ENCODE measurements around the gene TRIM31. TPM values are rescaled to one million over a fixed set of nuclear protein-coding genes. Genes with fewer than 3 reads are reported as not detected.
A peak's percentile ranks its signal among the peaks of the same experiment; 100 is the strongest.

Gene TRIM31
- total and polyA plus RNA-seq, 5 donors from 2014 or later: 0.13 to 0.18 TPM; not detected in 3

- no peaks in the 10 kb centered on the region for H3K36me3 ChIP-seq (ENCODE audit: control insufficient read depth, insufficient read depth, low read length)
- H3K9me3 Mint-ChIP-seq: peaks cover 0 to 3% (median 0%) of the 10 kb centered on the region in 7 donors
- ATAC-seq (ENCODE audit: low read depth in 2 of 2) (peak in 1 of 2 donors; percentile 34), DNase-seq (no peak)
- no peak overlapping the region for H3K4me3 ChIP-seq (ENCODE audit: low read depth, low read length)
- peak overlapping the region in 1 of 4 donors; percentile 6 for H3K4me3 Mint-ChIP-seq
- H3K27ac ChIP-seq (ENCODE audit: insufficient read depth, low read length, poor library complexity, severe bottlenecking): no peak overlapping the region
- peaks cover 79% of the 10 kb centered on the region for H3K27me3 Mint-ChIP-seq
- H3K4me1 ChIP-seq (ENCODE audit: control insufficient read depth, insufficient read depth, low read length, poor library complexity, severe bottlenecking): peaks cover 30% of the 10 kb centered on the region
- H3K36me3 Mint-ChIP-seq: no peaks in the 10 kb centered on the region
- H3K27ac Mint-ChIP-seq: no peak overlapping the region
- H3K9me3 ChIP-seq (ENCODE audit: control insufficient read depth in 2 of 2, low read length in 2 of 2): no peaks in the 10 kb centered on the region
- peaks cover 54% of the 10 kb centered on the region for H3K27me3 ChIP-seq (ENCODE audit: control insufficient read depth, insufficient read depth, low read length)
- H3K4me1 Mint-ChIP-seq: peaks cover 14 to 51% (median 27%) of the 10 kb centered on the region in 4 donors
Measured at GRCh38 chr6:30097902-30098768, 14.8 kb downstream of the TRIM31 start.

- Mint-ChIP-seq H3K36me3 (no peaks in the 10 kb centered on the region), H3K4me3 (no peak overlapping the region), H3K27me3 (peaks cover 83% of the 10 kb centered on the region), H3K9me3 (peaks cover 0 to 3% (median 0%) of the 10 kb centered on the region in 7 donors), H3K4me1 (peaks cover 14 to 40% (median 19%) of the 10 kb centered on the region in 4 donors), H3K27ac (no peak overlapping the region)
- Histone ChIP-seq H3K36me3 (ENCODE audit: control insufficient read depth, insufficient read depth, low read length) (no peaks in the 10 kb centered on the region), H3K4me1 (ENCODE audit: control insufficient read depth, insufficient read depth, low read length, poor library complexity, severe bottlenecking) (peaks cover 17% of the 10 kb centered on the region), H3K4me3 (ENCODE audit: low read depth, low read length) (no peak overlapping the region), H3K27ac (ENCODE audit: insufficient read depth, low read length, poor library complexity, severe bottlenecking) (no peak overlapping the region), H3K27me3 (ENCODE audit: control insufficient read depth, insufficient read depth, low read length) (peaks cover 55% of the 10 kb centered on the region), H3K9me3 (ENCODE audit: control insufficient read depth in 2 of 2, low read length in 2 of 2) (no peaks in the 10 kb centered on the region)
- ATAC-seq (ENCODE audit: low read depth in 2 of 2): no peak
- DNase-seq: no peak
Measured at GRCh38 chr6:30096829-30097228, 16.1 kb downstream of the TRIM31 start.

- H3K4me3 Mint-ChIP-seq: peak overlapping the region in 1 of 4 donors; percentile 7
- peaks cover 70% of the 10 kb centered on the region for H3K27me3 Mint-ChIP-seq
- Histone ChIP-seq H3K27me3 (ENCODE audit: control insufficient read depth, insufficient read depth, low read length) (peaks cover 59% of the 10 kb centered on the region), H3K36me3 (ENCODE audit: control insufficient read depth, insufficient read depth, low read length) (no peaks in the 10 kb centered on the region), H3K9me3 (ENCODE audit: control insufficient read depth in 2 of 2, low read length in 2 of 2) (no peaks in the 10 kb centered on the region), H3K4me1 (ENCODE audit: control insufficient read depth, insufficient read depth, low read length, poor library complexity, severe bottlenecking) (no peaks in the 10 kb centered on the region), H3K4me3 (ENCODE audit: low read depth, low read length) (no peak overlapping the region), H3K27ac (ENCODE audit: insufficient read depth, low read length, poor library complexity, severe bottlenecking) (no peak overlapping the region)
- ATAC-seq (ENCODE audit: low read depth in 2 of 2): no peak
- no peak overlapping the region for H3K27ac Mint-ChIP-seq
- DNase-seq: no peak
- peaks cover 0 to 3% (median 0%) of the 10 kb centered on the region in 7 donors for H3K9me3 Mint-ChIP-seq
- no peaks in the 10 kb centered on the region for H3K36me3 Mint-ChIP-seq
- peaks cover 0 to 16% (median 3%) of the 10 kb centered on the region in 4 donors for H3K4me1 Mint-ChIP-seq
Measured at GRCh38 chr6:30093951-30094661, 18.8 kb downstream of the TRIM31 start.

- no peaks in the 10 kb centered on the region for H3K36me3 ChIP-seq (ENCODE audit: control insufficient read depth, insufficient read depth, low read length)
- H3K4me3 ChIP-seq (ENCODE audit: low read depth, low read length): no peak overlapping the region
- H3K4me3 Mint-ChIP-seq: no peak overlapping the region
- H3K27ac ChIP-seq (ENCODE audit: insufficient read depth, low read length, poor library complexity, severe bottlenecking): no peak overlapping the region
- no peak for DNase-seq
- H3K4me1 Mint-ChIP-seq: peaks cover 0 to 9% (median 3%) of the 10 kb centered on the region in 4 donors
- peaks cover 0 to 3% (median 0%) of the 10 kb centered on the region in 7 donors for H3K9me3 Mint-ChIP-seq
- no peaks in the 10 kb centered on the region for H3K9me3 ChIP-seq (ENCODE audit: control insufficient read depth in 2 of 2, low read length in 2 of 2)
- no peaks in the 10 kb centered on the region for H3K36me3 Mint-ChIP-seq
- peaks cover 58% of the 10 kb centered on the region for H3K27me3 ChIP-seq (ENCODE audit: control insufficient read depth, insufficient read depth, low read length)
- no peaks in the 10 kb centered on the region for H3K4me1 ChIP-seq (ENCODE audit: control insufficient read depth, insufficient read depth, low read length, poor library complexity, severe bottlenecking)
- peaks cover 70% of the 10 kb centered on the region for H3K27me3 Mint-ChIP-seq
- ATAC-seq (ENCODE audit: low read depth in 2 of 2): no peak
- no peak overlapping the region for H3K27ac Mint-ChIP-seq
Measured at GRCh38 chr6:30092852-30093543, 19.9 kb downstream of the TRIM31 start.

- no peak overlapping the region for H3K4me3 Mint-ChIP-seq
- H3K9me3 Mint-ChIP-seq: peaks cover 0 to 3% (median 0%) of the 10 kb centered on the region in 7 donors
- DNase-seq (no peak), ATAC-seq (ENCODE audit: low read depth in 2 of 2) (no peak)
- peaks cover 52% of the 10 kb centered on the region for H3K27me3 ChIP-seq (ENCODE audit: control insufficient read depth, insufficient read depth, low read length)
- H3K36me3 ChIP-seq (ENCODE audit: control insufficient read depth, insufficient read depth, low read length): no peaks in the 10 kb centered on the region
- H3K4me3 ChIP-seq (ENCODE audit: low read depth, low read length): no peak overlapping the region
- peaks cover 68% of the 10 kb centered on the region for H3K27me3 Mint-ChIP-seq
- no peaks in the 10 kb centered on the region for H3K9me3 ChIP-seq (ENCODE audit: control insufficient read depth in 2 of 2, low read length in 2 of 2)
- no peak overlapping the region for H3K27ac ChIP-seq (ENCODE audit: insufficient read depth, low read length, poor library complexity, severe bottlenecking)
- H3K4me1 Mint-ChIP-seq: peaks cover 0 to 2% (median 0%) of the 10 kb centered on the region in 4 donors
- H3K36me3 Mint-ChIP-seq: no peaks in the 10 kb centered on the region
- no peak overlapping the region for H3K27ac Mint-ChIP-seq
- H3K4me1 ChIP-seq (ENCODE audit: control insufficient read depth, insufficient read depth, low read length, poor library complexity, severe bottlenecking): no peaks in the 10 kb centered on the region
Measured at GRCh38 chr6:30091577-30092381, 21.1 kb downstream of the TRIM31 start.

GRCh38 chr6:30087876-30088275 is 25.0 kb downstream of the TRIM31 start:
- no peaks in the 10 kb centered on the region for H3K36me3 Mint-ChIP-seq

GRCh38 chr6:30077218-30077617 is 35.7 kb downstream of the TRIM31 start:
- no peak for ATAC-seq (ENCODE audit: low read depth in 2 of 2)

More at GRCh38 chr6:30087876-30088275, 25.0 kb downstream of the TRIM31 start:
- H3K27me3 Mint-ChIP-seq: peaks cover 47% of the 10 kb centered on the region
- H3K36me3 ChIP-seq (ENCODE audit: control insufficient read depth, insufficient read depth, low read length): no peaks in the 10 kb centered on the region
- peaks cover 37% of the 10 kb centered on the region for H3K27me3 ChIP-seq (ENCODE audit: control insufficient read depth, insufficient read depth, low read length)
- no peaks in the 10 kb centered on the region for H3K9me3 ChIP-seq (ENCODE audit: control insufficient read depth in 2 of 2, low read length in 2 of 2)
- no peak overlapping the region for H3K4me3 ChIP-seq (ENCODE audit: low read depth, low read length)
- no peak for DNase-seq
- no peak overlapping the region for H3K4me3 Mint-ChIP-seq
- H3K9me3 Mint-ChIP-seq: peaks cover 0 to 4% (median 0%) of the 10 kb centered on the region in 7 donors
- peaks cover 0 to 2% (median 0%) of the 10 kb centered on the region in 4 donors for H3K4me1 Mint-ChIP-seq
- no peak for ATAC-seq (ENCODE audit: low read depth in 2 of 2)
- no peak overlapping the region for H3K27ac ChIP-seq (ENCODE audit: insufficient read depth, low read length, poor library complexity, severe bottlenecking)
- H3K4me1 ChIP-seq (ENCODE audit: control insufficient read depth, insufficient read depth, low read length, poor library complexity, severe bottlenecking): no peaks in the 10 kb centered on the region
- H3K27ac Mint-ChIP-seq: no peak overlapping the region

More at GRCh38 chr6:30077218-30077617, 35.7 kb downstream of the TRIM31 start:
- Mint-ChIP-seq H3K4me3 (no peak overlapping the region), H3K4me1 (peaks cover 0 to 36% (median 6%) of the 10 kb centered on the region in 4 donors), H3K27ac (no peak overlapping the region), H3K27me3 (peaks cover 57% of the 10 kb centered on the region), H3K9me3 (peaks cover 0 to 4% (median 0%) of the 10 kb centered on the region in 7 donors), H3K36me3 (peaks cover 6% of the 10 kb centered on the region)
- H3K4me3 ChIP-seq (ENCODE audit: low read depth, low read length): no peak overlapping the region
- peaks cover 17% of the 10 kb centered on the region for H3K4me1 ChIP-seq (ENCODE audit: control insufficient read depth, insufficient read depth, low read length, poor library complexity, severe bottlenecking)
- H3K36me3 ChIP-seq (ENCODE audit: control insufficient read depth, insufficient read depth, low read length): no peaks in the 10 kb centered on the region
- H3K9me3 ChIP-seq (ENCODE audit: control insufficient read depth in 2 of 2, low read length in 2 of 2): no peaks in the 10 kb centered on the region
- H3K27me3 ChIP-seq (ENCODE audit: control insufficient read depth, insufficient read depth, low read length): peaks cover 32% of the 10 kb centered on the region
- H3K27ac ChIP-seq (ENCODE audit: insufficient read depth, low read length, poor library complexity, severe bottlenecking): no peak overlapping the region
- no peak for DNase-seq

Data from CD4-positive, CD25-positive, alpha-beta regulatory T cell (primary cell).